Esophagus (tissue), 2 donors: ENCODE results near the gene RGS18. TPM values are rescaled to one million over a fixed set of nuclear protein-coding genes. Genes with fewer than 3 reads are reported as not detected.
"Not testable (repeated sequence)": the region's sequence is repeated elsewhere in the genome, so short reads cannot be mapped to it uniquely, and the experiment has no call there.

Experiments
- H3K27ac ChIP-seq, 2 donors: one replicate each; pipeline ENCODE4 v1.5.1; 2013; ENCODE audit warnings: low read depth in 2 of 2, mild to moderate bottlenecking in 2 of 2, inconsistent platforms in 1 of 2, low read length in 1 of 2, moderate library complexity in 1 of 2
- H3K27me3 ChIP-seq, 2 donors: one replicate each; pipeline ENCODE4 v1.6.1; 2013; ENCODE audit warnings: low read length in 2 of 2, control low read depth in 1 of 2, mild to moderate bottlenecking in 1 of 2; ENCODE audit not compliant: insufficient read depth in 2 of 2, control insufficient read depth in 1 of 2
- H3K36me3 ChIP-seq, 2 donors: one replicate each; pipeline ENCODE4 v1.6.1; 2013; ENCODE audit warnings: low read length in 1 of 2; ENCODE audit not compliant: control insufficient read depth in 2 of 2, insufficient read depth in 2 of 2
- H3K4me1 ChIP-seq, 2 donors: one replicate each; pipeline ENCODE4 v1.6.1; 2013; ENCODE audit warnings: low read length in 1 of 2; ENCODE audit not compliant: control insufficient read depth in 2 of 2, insufficient read depth in 2 of 2
- H3K4me3 ChIP-seq, 2 donors: one replicate each; pipeline ENCODE4 v1.5.1; 2013; ENCODE audit warnings: low read length in 2 of 2, mild to moderate bottlenecking in 2 of 2, low read depth in 1 of 2, moderate library complexity in 1 of 2
- H3K9me3 ChIP-seq, 2 donors: one replicate each; pipeline ENCODE4 v1.6.1; 2013; ENCODE audit warnings: mild to moderate bottlenecking in 2 of 2, low read depth in 1 of 2, low read length in 1 of 2, moderate library complexity in 1 of 2; ENCODE audit not compliant: control insufficient read depth in 2 of 2, insufficient read depth in 1 of 2
- WGBS, 2 donors: extraction: QIAGEN DNeasy Blood & Tissue Kit; methylation state at CpG; one replicate each; pipeline ENCODE4 v1.1.7; 2013; 5-methylcytosine and 5-hydroxymethylcytosine counted together
- polyA plus RNA-seq, 2 donors: library from polyadenylated mRNA; stranded (reverse); fragments of 200-250 nt; gene quantifications; one replicate each; pipeline ENCODE4 v1.2.3, GENCODE V29; 2013
- donor health status: healthy with polysubstance abuse.
- donor health status: Bipolar disorder and iron deficiency.

RGS18 gene
- polyA plus RNA-seq, 2 donors, result 0.29 to 0.41 TPM

DNA sequence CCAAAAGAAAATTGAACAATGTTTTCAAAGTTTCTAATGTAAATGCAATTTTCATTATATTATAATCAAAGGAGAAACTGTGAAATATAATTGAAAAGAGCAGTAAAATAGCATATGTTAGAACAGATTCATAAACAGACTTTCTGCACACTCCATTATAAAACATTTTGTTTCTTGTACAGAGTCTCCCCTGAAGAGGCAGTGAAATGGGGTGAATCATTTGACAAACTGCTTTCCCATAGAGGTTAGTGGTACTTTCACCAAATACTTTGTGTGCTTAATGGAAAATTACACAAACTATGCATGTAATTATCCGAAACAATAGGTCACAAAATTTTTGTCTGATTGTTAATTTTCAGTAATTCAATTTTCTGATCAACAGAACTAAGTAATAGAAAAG, 1.9 kb downstream of the RGS18 start:
- Histone ChIP-seq H3K27me3 (no peaks in the 10 kb centered on the region), H3K4me1 (no peaks in the 10 kb centered on the region), H3K36me3 (no peaks in the 10 kb centered on the region), H3K4me3 (no peak overlapping the region), H3K9me3 (peaks cover 0 to 2% of the 10 kb centered on the region in 2 donors), H3K27ac (no peak overlapping the region)
- WGBS, 2 donors, result 68 to 77% methylated on average over 1 of the region's 1 CpG

DNA sequence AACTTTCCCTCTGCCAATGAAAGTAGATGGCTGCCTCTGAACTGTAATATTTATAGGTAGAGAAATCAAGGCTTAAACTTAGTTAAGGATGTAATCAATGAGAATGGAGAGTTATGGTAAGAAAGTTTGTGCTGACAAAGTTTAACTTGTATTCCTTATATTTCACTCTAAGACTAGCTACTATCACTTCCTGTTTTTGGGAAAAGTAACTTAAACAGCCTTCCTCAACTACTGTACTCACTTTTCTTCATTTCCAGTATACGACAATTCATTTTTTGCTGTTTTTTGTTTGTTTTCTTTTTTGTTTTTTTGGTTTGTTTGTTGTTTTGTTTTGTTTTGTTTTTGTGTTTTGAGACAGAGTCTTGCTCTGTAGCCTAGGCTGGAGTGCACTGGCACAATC, 3.7 kb downstream of the RGS18 start:
- no peak overlapping the region for H3K27ac ChIP-seq
- H3K27me3 ChIP-seq, result no peaks in the 10 kb centered on the region
- peaks cover 0 to 4% of the 10 kb centered on the region in 2 donors for H3K9me3 ChIP-seq
- H3K4me1 ChIP-seq, result no peaks in the 10 kb centered on the region
- H3K4me3 ChIP-seq, result no peak overlapping the region
- no peaks in the 10 kb centered on the region for H3K36me3 ChIP-seq
- WGBS, 2 donors, result 85 to 91% methylated on average over 1 of the region's 1 CpG

DNA sequence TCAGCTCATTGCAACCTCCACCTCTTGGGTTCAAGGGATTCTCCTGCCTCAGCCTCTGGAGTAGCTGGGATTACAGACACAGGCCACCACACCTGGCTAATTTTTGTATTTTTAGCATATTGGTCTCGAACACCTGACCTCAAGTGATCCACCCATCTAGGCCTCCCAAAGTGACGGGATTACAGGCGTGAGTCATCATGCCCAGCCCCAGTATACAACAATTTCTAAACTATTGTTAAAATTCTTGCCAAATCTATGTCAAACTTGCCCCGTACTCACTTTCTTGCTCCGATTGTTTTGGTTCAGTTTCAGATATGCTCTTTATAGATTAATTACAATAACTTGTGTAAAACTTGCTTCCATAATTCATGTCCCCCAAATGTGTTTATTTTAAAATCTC, 4.1 kb downstream of the RGS18 start:
- peaks cover 0 to 4% of the 10 kb centered on the region in 2 donors for H3K9me3 ChIP-seq
- H3K4me3 ChIP-seq, result no peak overlapping the region
- 46 to 59% methylated on average over 5 of the region's 5 CpGs for WGBS, 2 donors
- H3K36me3 ChIP-seq, result no peaks in the 10 kb centered on the region
- no peaks in the 10 kb centered on the region for H3K4me1 ChIP-seq
- no peak overlapping the region for H3K27ac ChIP-seq
- no peaks in the 10 kb centered on the region for H3K27me3 ChIP-seq

DNA sequence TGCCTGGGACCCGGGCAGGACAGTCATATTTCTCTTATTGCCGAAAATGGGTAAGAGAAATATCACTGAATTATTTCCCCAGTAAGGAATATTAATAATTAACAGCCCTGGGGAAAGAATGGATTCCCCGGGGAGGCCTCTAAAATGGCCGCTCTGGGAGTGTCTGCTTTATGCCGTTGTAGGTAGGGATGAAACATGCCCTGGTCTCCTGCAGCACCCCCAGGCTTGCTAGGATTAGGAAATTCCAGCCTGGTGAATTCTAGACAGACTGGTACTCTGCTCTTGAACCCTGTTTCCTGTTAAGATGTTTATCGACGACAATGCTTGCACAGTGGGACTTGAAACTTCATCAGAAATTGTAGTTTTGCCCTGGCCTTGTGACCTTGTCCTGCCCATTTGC, 6.7 kb downstream of the RGS18 start:
- H3K4me1 ChIP-seq, H3K36me3 ChIP-seq, H3K27ac ChIP-seq, H3K4me3 ChIP-seq, H3K9me3 ChIP-seq, H3K27me3 ChIP-seq: not testable (repeated sequence)
- 87% methylated on average over 7 of the region's 7 CpGs for WGBS, 2 donors

DNA sequence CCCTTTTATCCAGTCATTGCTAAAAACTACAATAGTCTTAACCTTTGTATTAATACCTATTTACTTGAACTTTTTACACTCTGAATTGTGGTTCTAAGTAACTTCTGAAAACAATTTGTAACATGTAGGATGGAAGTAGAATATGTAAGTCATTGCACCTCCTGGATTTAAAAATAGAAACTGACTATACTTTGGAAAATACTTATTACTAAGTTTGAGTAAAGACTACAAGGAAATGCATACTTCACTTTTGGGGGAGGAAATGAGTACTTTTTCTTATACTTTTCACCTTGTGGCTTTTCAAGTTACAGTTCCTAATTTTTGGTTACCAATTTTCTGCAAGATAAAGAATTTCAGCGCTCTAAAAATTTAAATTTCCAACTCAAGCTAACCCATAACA, 8.7 kb downstream of the RGS18 start:
- Histone ChIP-seq H3K4me3 (no peak overlapping the region), H3K36me3 (no peaks in the 10 kb centered on the region), H3K4me1 (no peaks in the 10 kb centered on the region), H3K27ac (no peak overlapping the region), H3K27me3 (no peaks in the 10 kb centered on the region), H3K9me3 (peaks cover 0 to 4% of the 10 kb centered on the region in 2 donors)
- WGBS, 2 donors, result 87% methylated on average over 1 of the region's 1 CpG

DNA sequence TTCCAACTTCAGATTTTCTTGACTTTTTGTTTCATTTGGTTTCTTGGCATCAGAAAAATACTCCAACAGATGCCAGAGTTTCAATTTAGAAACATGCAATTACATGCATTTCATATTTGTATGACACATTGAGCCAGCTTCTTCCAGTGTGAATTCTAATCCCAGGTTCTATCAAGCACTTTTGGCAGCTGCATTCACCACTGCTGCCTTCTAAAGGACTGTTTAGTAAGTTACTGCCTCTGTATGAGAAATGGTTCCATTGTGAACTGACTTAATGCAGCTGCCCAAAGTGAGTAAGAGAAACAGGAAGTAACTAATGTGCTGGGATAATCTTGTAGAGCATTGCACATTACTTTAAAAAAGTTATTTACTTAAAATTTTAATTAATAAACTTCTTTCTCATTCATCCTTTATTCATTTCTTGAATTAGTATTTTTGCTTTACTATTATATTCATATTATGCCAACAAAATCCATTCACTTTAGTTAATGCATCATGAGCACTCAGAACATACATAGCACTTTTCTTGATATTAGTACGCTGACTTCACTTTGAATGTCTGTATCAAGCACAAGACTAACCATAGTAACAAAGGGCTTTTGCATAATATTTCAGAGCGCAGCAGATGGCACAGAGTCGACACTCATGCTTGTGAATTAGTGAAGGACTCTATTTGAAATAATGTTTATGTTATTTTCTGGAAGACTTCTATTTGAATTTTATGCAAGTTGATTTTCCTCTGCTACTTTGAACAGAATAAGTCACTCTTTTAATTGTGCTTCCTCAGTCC, 9.8 kb downstream of the RGS18 start:
- no peak overlapping the region for H3K27ac ChIP-seq
- 83 to 86% methylated on average over 3 of the region's 3 CpGs for WGBS, 2 donors

DNA sequence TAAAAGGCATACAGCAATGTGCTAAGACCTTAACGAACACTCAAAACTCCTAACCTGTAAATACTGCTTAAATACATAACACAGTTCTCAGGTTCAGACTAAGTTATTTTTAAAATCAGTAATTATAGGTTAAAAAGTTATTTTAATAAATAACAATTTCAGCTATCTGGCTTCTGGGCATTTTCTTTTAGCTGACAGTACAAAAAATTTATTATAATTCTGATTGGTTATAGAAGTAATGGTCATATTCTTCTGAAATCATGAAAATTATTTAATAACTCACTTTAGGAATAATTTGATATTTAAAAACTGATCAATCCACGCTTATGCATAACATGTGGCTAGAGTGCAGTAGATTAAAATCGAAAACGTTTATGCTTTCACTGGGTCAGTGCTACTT, 10.7 kb downstream of the RGS18 start:
- Histone ChIP-seq H3K4me3 (no peak overlapping the region), H3K9me3 (peaks cover 0 to 4% of the 10 kb centered on the region in 2 donors)

More for the DNA sequence above, 9.8 kb downstream of the RGS18 start:
- Histone ChIP-seq H3K4me1 (no peaks in the 10 kb centered on the region), H3K36me3 (no peaks in the 10 kb centered on the region), H3K9me3 (peaks cover 0 to 4% of the 10 kb centered on the region in 2 donors), H3K27me3 (no peaks in the 10 kb centered on the region), H3K4me3 (no peak overlapping the region)

DNA sequence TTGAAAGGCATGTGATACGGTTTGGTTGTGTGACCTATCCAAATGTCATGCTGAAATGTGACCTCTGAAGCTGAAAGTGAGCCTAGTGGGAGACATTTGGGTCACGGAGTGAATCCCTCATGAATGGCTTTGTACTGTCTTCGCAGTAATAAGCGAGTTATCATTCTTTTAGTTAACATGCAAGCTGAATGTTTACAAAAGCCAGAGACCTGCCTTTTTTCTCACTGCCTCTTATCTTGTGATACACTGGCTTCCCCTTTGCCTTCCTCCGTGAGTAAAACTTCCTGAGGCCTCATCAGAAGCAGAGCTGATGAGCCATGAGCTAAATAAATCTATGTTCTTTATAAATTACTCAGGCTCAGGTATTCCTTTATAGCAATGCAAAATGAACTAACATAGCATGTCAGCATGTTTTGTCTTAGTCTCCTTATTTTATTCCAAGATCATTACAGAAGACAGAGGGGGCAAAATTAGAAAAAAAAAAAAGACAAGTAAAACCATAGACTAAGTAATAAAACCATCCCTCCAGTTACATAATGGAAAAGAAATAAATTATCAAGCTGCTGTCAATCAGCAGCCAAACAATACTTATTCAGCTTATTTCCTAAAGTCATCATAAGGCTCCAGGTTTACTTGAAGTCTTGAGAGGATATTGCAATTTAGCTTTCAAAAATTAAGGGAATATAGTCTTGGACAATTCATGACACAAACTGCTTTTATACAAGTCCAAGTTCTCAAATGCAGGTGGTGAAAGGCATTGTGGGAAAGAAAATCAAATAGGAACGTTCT, 12.1 kb downstream of the RGS18 start:
- H3K27ac ChIP-seq, result no peak overlapping the region
- H3K4me1 ChIP-seq, result no peaks in the 10 kb centered on the region
- H3K9me3 ChIP-seq, result no peaks in the 10 kb centered on the region
- 56% methylated on average over 6 of the region's 6 CpGs for WGBS, 2 donors
- H3K27me3 ChIP-seq, result no peaks in the 10 kb centered on the region
- H3K4me3 ChIP-seq, result no peak overlapping the region
- no peaks in the 10 kb centered on the region for H3K36me3 ChIP-seq

More for the DNA sequence above, 10.7 kb downstream of the RGS18 start:
- 75 to 82% methylated on average over 4 of the region's 4 CpGs for WGBS, 2 donors
- Histone ChIP-seq H3K36me3 (no peaks in the 10 kb centered on the region), H3K27me3 (no peaks in the 10 kb centered on the region), H3K4me1 (no peaks in the 10 kb centered on the region), H3K27ac (no peak overlapping the region)

DNA sequence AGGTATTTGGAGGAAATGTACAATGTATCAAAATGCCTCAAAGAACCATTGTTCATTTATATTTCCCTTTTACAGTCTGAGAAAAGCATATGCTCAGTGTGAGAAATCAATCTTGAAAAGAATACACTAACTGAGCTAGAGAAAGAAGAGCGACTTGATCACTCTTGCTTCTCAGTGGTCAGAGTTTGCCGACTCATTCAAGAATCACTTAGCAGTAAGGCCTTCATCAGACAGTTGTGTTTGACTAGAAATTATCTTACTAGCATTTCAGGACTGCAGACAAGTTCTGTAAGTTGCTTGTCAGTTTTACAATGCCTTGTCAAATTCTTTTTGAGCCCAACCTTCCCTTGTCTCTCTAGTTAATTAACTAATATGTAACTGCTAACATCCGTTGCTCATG, 12.9 kb downstream of the RGS18 start:
- H3K27me3 ChIP-seq, result no peaks in the 10 kb centered on the region
- H3K27ac ChIP-seq, result no peak overlapping the region
- H3K9me3 ChIP-seq, result no peaks in the 10 kb centered on the region
- H3K4me3 ChIP-seq, result no peak overlapping the region
- H3K4me1 ChIP-seq, result no peaks in the 10 kb centered on the region
- 82 to 87% methylated on average over 3 of the region's 3 CpGs for WGBS, 2 donors
- no peaks in the 10 kb centered on the region for H3K36me3 ChIP-seq
